ENCODE measurements around the gene ASCC3. TPM values are rescaled to one million over a fixed set of nuclear protein-coding genes. Genes with fewer than 3 reads are reported as not detected.

Gene ASCC3
- total RNA-seq, 1 experiment from 2014 or later = 45.6 TPM

DNA sequence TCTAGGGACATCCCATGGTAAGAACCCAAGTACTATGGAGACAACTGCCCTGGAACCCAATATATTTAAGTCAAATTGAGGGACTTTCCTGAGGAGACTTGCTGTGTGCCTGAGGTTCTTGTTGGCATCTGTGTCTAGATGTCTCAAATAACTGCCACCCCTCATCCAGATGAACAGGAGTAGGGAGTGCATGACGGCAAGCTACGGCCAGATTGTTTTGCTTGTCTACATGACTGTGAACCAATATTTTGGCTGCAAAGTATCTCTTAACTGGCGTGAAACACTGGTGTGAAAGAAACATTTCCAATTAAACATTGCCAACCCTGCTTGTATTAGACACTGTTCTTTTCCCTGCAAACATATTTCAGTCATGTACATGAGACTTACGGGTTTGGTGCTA lies 364.0 kb downstream of the ASCC3 start:
- BruUV-seq (replicated peaks) = no TSS peak

DNA sequence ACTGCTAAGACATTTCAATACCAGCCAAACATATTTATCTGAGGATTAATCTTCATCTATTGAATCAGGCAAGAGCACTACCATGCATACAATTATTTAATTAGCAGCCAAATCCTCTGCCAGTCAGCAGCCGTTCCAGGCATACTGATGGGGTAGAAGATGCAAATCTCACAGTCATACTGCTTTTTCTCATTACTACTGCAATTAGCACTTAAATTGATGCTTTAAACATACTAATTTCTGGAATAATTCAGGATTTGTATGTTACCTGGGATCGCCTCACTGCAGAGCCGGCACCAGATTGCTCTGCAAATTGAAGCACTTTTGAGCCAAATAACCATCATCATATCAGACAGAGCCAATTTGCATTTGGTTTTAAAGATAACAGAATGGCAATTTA lies 366.5 kb downstream of the ASCC3 start:
- H3K9me3 Mint-ChIP-seq (ENCODE audit: low read depth, unreplicated experiment) = no peaks in the 10 kb centered on the region
- no peaks in the 10 kb centered on the region for H3K36me3 Mint-ChIP-seq (ENCODE audit: insufficient read depth, unreplicated experiment)
- H3K4me3 Mint-ChIP-seq (ENCODE audit: low read depth, unreplicated experiment) = no peak overlapping the region
- CTCF ChIA-PET = no interaction called here
- TF ChIP-seq, protein P1, sequence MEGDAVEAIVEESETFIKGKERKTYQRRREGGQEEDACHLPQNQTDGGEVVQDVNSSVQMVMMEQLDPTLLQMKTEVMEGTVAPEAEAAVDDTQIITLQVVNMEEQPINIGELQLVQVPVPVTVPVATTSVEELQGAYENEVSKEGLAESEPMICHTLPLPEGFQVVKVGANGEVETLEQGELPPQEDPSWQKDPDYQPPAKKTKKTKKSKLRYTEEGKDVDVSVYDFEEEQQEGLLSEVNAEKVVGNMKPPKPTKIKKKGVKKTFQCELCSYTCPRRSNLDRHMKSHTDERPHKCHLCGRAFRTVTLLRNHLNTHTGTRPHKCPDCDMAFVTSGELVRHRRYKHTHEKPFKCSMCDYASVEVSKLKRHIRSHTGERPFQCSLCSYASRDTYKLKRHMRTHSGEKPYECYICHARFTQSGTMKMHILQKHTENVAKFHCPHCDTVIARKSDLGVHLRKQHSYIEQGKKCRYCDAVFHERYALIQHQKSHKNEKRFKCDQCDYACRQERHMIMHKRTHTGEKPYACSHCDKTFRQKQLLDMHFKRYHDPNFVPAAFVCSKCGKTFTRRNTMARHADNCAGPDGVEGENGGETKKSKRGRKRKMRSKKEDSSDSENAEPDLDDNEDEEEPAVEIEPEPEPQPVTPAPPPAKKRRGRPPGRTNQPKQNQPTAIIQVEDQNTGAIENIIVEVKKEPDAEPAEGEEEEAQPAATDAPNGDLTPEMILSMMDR (IDR thresholded peaks at IDR 0.05; ENCODE audit: unreplicated experiment) = no peak
- peaks cover 10% of the 10 kb centered on the region for H3K4me1 Mint-ChIP-seq (ENCODE audit: low read depth, unreplicated experiment)
- DNase-seq = no peak
- intact Hi-C loops (cut with micrococcal nuclease; ENCODE audit: unreplicated experiment) = no loop called here
- no TSS peak for BruUV-seq (replicated peaks)
- H3K27me3 Mint-ChIP-seq (ENCODE audit: unreplicated experiment) = no peaks in the 10 kb centered on the region
- H3K27ac Mint-ChIP-seq (ENCODE audit: unreplicated experiment) = no peak overlapping the region

More for the DNA sequence above, 364.0 kb downstream of the ASCC3 start:
- CTCF ChIA-PET = no interaction called here
- no peaks in the 10 kb centered on the region for H3K9me3 Mint-ChIP-seq (ENCODE audit: low read depth, unreplicated experiment)
- H3K27ac Mint-ChIP-seq (ENCODE audit: unreplicated experiment) = no peak overlapping the region
- intact Hi-C loops (cut with micrococcal nuclease; ENCODE audit: unreplicated experiment) = no loop called here
- no peaks in the 10 kb centered on the region for H3K27me3 Mint-ChIP-seq (ENCODE audit: unreplicated experiment)
- no peak overlapping the region for H3K4me3 Mint-ChIP-seq (ENCODE audit: low read depth, unreplicated experiment)
- H3K4me1 Mint-ChIP-seq (ENCODE audit: low read depth, unreplicated experiment) = peaks cover 10% of the 10 kb centered on the region
- H3K36me3 Mint-ChIP-seq (ENCODE audit: insufficient read depth, unreplicated experiment) = no peaks in the 10 kb centered on the region
- TF ChIP-seq, protein P1 (IDR thresholded peaks at IDR 0.05; ENCODE audit: unreplicated experiment) = no peak
- no peak for DNase-seq

DNA sequence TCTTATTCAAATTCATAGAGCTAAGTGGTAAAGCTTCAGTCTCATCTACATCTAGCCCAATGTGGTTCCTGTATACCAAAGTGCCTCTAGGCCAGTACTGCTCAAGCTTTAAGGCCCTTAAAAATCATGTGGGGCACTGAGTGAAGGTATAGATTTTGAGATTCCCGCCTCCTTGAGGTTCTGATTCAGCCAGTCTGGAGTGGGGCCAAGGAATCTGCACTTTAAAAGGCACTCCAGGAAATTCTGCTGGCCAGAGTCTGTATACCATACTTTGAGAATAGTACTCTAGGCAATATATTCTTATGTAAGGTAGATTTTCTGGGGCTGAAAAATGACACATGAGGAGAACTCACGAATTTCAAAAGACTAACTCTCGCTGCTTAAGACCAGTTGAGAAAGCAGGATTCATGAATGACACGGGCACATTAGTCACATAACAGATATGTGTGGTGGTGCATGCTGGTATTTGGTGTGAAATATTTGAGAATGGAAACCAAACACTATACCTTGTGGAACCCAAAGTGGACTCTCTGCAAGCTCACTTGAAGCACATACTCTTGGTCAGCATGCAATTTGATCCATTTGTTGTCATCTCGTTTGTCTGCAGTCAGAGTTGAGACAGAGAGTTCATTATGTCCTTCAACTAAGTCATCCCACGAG lies 368.8 kb downstream of the ASCC3 start:
- no peaks in the 10 kb centered on the region for H3K9me3 Mint-ChIP-seq (ENCODE audit: low read depth, unreplicated experiment)
- H3K36me3 Mint-ChIP-seq (ENCODE audit: insufficient read depth, unreplicated experiment) = peaks cover 5% of the 10 kb centered on the region
- no peak overlapping the region for H3K4me3 Mint-ChIP-seq (ENCODE audit: low read depth, unreplicated experiment)
- intact Hi-C loops (cut with micrococcal nuclease; ENCODE audit: unreplicated experiment) = no loop called here
- TF ChIP-seq, protein P1 (IDR thresholded peaks at IDR 0.05; ENCODE audit: unreplicated experiment) = no peak
- H3K4me1 Mint-ChIP-seq (ENCODE audit: low read depth, unreplicated experiment) = peaks cover 10% of the 10 kb centered on the region
- H3K27ac Mint-ChIP-seq (ENCODE audit: unreplicated experiment) = no peak overlapping the region
- CTCF ChIA-PET = no interaction called here
- DNase-seq = no peak
- no TSS peak for BruUV-seq (replicated peaks)
- no peaks in the 10 kb centered on the region for H3K27me3 Mint-ChIP-seq (ENCODE audit: unreplicated experiment)

DNA sequence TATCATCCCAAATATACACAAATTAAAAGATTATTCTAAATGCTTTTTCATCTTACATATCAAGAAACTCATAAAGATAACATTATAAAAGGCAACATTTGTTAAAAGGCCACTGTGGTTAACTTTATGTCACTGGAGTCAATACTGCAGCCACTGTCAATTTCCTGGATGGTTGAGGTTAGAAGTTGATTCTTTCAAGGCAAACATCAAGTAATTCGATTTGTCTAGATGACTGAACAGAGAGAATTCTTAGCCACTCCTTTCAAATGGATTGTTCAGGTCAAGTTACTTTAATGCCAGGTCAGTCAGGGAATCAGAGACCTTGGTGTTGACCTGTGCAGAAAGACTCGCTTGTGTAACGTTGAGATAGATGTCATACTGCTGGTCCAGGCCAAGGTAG lies 372.0 kb downstream of the ASCC3 start:
- no peaks in the 10 kb centered on the region for H3K9me3 Mint-ChIP-seq (ENCODE audit: low read depth, unreplicated experiment)
- peak; percentile 17 for DNase-seq
- H3K4me1 Mint-ChIP-seq (ENCODE audit: low read depth, unreplicated experiment) = peaks cover 10% of the 10 kb centered on the region
- H3K4me3 Mint-ChIP-seq (ENCODE audit: low read depth, unreplicated experiment) = no peak overlapping the region
- peaks cover 5% of the 10 kb centered on the region for H3K36me3 Mint-ChIP-seq (ENCODE audit: insufficient read depth, unreplicated experiment)
- no TSS peak for BruUV-seq (replicated peaks)
- CTCF ChIA-PET = no interaction called here
- TF ChIP-seq, protein P1 (IDR thresholded peaks at IDR 0.05; ENCODE audit: unreplicated experiment) = no peak
- intact Hi-C loops (cut with micrococcal nuclease; ENCODE audit: unreplicated experiment) = loop anchor here (5.0 to 10.0 kb wide), 2 partner anchors 43 to 146 kb away; no protein-coding TSS in a partner anchor
- H3K27ac Mint-ChIP-seq (ENCODE audit: unreplicated experiment) = no peak overlapping the region
- no peaks in the 10 kb centered on the region for H3K27me3 Mint-ChIP-seq (ENCODE audit: unreplicated experiment)
